HG03354 (cell line): Measurements from ENCODE around the gene ATCAY.

ENCODE experiments used
- ATAC-seq: cut with Tn5 transposase; IDR thresholded peaks from one replicate; pipeline ENCODE4 v1.9.1; 2021; ENCODE audit warnings: mild to moderate bottlenecking; ENCODE audit not compliant: unreplicated experiment, poor library complexity, severe bottlenecking

Gene ATCAY

GRCh38 chr19:3880471-3881271 lies at the start of gene ATCAY:
ATCAY (plus strand) TSS chr19:3880685; CDS start chr19:3885768, 5,083 bp downstream.
- ATAC-seq = no peak

DNA sequence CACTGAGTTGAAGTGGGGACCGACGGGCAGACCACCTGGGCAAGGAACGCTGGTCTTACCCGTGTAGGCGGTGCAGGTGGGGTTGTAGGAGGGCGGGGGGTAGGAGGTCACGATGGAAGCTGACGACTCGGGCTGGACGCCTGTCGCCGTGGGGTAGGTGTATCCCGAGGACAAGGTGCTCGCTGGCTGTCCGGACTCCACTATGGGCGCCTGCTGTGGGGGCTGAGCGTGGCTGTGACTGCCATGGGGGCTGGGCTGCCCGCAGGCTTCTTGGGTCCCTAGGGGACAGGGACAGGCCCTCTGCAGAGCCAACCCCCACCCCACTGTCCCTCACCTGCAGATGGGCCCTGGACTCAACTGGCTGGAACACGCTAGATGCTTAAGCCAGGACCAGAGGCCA lies 48.9 kb upstream of the ATCAY start:
- ATAC-seq = no peak

- ATAC-seq = no peak
Observed at GRCh38 chr19:3832001-3832400, 48.5 kb upstream of the ATCAY start.

DNA sequence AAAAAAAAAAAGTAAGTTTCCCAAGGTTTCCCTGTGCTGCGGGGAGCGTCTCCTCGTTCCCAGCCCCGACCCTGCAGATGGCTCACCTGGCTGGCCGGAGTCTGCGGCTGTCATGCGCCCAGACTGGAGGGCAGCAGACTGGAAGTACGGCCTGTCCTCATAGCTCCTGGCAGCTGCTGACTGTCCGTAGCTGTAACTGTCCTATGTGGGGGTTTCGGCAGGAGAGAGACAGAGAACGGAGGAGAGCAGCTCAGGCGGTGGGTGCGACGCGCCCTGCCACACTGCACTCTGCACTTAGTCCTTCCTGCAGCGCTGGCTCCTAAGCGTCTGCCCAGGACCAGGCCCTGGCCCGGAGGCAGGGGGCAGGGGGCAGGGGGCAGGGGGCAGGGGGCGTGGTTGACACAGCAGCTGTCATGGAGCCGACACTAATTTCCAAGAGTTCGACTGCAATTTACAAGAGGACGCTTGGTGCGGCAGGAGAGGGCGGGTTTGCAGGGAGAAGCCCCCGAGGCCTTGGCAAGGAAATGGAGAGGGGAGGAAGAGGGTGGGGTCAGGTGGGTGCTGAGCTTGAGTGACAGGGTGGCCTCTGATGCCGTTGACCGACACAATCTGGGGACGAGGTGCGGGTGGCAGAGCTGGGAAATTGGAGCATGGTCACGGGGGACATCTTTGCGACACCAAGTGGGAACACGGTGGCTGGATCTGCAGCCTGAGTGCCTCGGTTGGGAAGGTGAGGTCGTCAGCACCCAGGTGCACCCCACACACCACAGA lies 46.7 kb upstream of the ATCAY start:
- no peak for ATAC-seq

- no peak for ATAC-seq
Observed at GRCh38 chr19:3834349-3835054, 46.0 kb upstream of the ATCAY start.

DNA sequence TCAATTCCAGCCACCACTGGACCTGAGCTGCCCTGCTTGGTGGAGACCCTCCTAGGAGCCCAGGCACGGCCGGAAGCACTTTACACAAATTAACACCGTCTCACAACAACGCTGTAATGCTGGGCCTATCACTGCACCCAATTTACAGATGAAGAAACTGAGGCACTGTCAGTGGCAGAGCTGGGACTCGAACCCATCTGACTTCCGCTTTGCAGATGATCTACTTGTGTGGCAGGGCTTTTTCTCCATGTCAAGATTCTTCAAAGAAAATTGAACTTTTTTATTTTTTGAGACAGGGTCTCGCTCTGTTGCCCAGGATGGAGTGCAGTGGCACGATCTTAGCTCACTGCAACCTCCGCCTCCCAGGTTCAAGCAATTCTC lies 45.4 kb upstream of the ATCAY start:
- ATAC-seq = no peak

GRCh38 chr19:3836887-3837286 lies 43.6 kb upstream of the ATCAY start:
- ATAC-seq = no peak

DNA sequence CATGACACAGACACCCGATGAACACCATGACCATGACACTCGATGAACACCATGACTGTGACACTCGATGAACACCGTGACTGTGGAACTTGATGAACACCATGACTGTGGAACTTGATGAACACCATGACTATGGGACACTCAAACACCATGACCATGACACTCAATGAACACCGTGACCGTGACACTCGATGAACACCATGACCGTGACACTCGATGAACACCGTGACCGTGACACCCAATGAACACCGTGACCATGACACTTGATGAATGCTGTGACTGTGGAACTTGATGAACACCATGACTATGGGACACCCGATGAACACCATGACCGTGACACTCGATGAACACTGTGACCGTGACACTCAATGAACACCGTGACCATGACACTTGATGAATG lies 43.2 kb upstream of the ATCAY start:
- ATAC-seq = no peak

DNA sequence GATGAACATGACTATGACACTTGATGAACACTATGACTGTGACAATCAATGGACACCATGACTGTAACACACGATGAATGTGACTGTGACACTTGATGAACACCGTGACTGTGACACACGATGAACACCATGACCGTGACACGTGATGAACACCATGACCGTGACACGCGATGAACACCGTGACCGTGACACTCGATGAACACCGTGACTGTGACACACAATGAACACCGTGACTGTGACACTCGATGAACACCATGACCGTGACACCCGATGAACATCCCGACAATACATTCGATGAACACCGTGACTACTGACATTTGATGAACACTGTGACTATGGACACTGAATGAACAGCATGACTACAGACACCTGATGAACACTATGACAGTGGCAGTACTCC lies 42.6 kb upstream of the ATCAY start:
- ATAC-seq = no peak

DNA sequence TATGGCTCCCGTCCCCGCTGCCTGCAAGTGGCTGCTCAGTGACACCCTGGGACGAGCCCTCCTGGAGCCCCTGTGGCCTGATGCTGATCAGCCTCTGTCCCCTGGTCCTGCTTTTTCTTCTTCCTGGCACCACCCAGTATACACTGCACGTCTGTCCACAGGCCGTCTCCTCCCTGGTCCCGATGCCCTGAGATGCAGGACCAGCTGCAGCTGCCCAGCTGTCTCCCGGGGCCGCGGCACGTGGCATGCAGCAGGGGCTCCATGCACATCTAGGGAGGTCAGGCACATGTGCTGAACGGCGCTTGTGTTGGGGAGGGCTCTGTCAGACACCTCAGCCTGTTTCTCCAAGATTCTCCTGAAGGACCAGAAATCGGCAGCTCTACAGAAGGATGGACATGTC lies 41.8 kb upstream of the ATCAY start:
- ATAC-seq = no peak

DNA sequence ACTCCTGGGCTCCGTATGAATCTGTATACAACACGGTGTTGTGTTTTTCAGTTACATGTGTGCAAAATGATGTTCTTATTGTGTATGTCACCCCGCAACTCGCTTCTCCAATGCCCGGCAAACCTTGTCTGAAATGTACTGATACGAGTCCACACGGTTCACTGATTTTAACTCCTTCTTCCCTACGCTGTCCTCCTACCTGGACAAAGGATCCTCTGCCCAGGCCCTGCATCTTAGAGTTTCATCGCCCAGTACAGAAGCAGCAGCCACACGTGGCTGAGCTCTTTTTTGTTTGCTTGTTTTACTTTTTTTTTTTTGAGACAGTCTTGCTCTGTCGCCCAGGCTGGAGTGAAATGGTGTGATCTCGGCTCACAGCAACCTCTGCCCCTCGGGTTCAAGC lies 40.5 kb upstream of the ATCAY start:
- no peak for ATAC-seq

DNA sequence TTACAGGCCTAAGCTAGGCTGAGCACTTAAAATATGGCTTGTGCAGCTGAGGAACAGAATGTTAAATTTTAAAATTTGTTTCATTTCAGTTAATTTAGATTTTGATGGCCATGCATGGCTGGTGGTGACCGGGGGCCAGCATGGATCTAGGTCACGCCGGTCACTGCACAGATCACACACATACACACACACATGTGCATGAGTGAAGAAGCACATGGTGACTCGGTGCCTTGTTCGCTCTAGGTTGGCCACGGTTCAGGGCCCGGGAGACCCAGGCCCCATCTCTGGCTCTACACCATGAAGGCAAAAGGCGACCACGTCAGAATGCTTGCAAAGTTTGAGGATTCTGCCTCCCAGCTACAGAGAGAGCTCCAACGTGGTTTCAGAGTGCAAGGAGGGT lies 39.7 kb upstream of the ATCAY start:
- ATAC-seq = no peak

- ATAC-seq = no peak
Observed at GRCh38 chr19:3842948-3843347, 37.5 kb upstream of the ATCAY start.

DNA sequence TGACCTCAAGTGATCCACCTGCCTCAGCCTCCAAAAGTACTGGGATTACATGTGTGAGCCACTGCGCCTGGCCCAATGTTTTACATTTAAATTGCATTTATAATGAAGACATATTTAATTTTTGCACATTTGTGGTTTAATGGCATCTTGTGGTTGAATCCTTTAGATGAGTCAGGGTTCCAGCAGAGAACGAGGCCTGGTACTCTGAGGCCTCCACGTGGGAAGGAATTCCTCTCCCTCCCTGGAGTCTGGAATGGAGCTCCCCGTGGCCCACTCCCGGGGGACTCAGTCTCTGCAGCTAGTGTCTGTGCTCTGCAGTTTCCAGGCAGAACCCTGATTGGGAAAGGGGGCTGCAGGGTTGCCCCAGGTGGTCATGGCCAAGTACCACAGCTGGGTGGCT lies 35.9 kb upstream of the ATCAY start:
- ATAC-seq = no peak

DNA sequence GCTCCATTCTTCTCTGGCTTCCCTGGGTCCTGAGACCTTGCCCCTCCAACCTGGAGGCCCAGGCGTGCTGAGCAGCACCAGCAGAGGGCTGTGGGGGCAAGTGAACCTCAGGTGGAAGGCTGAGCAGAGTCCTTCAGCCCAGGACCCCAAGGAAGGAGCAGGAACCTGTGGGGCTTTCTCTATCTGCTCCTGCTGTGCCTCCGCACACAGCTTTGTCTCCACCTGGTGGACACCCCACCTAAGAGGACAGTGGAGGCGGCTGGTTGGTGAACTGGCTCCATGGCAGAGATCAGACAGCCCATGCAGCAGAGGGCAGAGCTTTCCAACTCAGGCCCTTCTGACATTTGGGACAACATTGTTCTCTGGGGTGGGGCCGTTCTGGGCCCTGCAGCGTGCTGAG lies 31.4 kb upstream of the ATCAY start:
- no peak for ATAC-seq

- ATAC-seq = no peak
Observed at GRCh38 chr19:3849787-3850186, 30.7 kb upstream of the ATCAY start.

DNA sequence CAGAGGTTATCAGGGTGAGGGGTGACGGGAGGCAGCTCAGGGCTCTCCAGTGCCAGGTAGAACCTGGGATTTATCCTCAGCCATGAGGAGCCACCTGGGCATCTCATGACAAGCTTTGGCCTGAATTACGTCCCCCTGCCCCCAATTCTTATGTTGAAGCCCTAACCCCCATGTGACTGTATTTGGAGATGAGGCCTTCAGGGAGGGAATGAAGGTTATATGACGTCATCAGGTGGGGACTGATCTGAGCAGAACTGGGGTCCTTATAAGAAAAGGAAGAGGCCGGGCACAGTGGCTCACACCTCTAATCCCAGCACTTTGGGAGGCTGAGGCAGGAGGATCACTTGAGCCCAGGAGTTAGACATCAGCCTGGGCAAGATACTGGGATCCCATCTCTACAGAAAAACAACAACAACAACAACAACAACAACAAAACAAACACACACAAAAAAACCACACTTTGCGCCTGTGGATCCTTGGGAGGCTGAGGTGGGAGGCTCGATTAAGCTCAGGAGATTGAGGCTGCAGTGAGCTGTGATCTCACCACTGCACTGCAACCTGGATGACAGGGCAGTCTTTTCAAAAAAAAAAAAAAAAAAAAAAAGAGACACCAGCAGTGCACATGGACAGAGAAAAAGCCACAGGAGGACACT lies 30.0 kb upstream of the ATCAY start:
- no peak for ATAC-seq

DNA sequence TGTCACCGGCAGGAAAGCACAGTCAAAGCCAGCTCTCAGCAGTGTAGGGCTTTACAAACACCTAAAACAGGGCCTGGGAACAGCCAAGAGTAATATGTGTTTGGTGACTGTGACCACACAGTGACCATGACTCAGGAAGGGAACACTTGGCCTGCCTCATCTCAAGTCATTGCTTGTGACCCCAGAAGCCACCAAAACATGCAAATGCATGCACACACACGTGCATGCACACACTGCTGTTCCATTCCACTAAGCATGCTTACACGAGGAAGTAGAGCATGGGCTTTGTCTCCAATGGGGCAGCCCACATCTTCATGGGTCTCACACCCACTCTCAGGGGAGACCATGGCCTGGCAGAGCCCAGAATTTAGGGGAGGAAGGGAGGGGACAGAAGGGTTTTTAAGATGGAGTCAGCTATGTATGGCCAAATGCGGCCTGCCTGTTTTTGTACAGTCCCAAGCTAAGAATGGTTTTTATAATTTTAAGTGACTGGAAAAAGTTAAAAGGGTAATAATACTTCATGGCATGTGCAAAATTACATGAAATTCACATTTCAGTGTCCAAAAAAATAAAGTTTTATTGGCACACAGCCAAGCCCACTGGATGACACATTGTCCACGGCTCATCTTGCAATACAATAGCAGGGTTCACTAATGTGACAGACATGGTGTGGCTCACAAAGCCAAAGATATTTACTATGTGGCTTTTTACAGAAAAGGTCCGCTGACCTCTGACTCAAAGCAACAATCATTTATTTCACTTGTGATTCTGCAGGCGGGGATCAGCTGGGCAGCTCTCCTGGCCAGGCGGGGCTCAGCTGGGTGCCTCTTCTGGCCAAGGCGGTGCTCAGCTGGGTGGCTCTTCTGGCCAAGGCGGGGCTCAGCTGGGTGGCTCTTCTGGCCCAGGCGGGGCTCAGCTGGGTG lies 29.0 kb upstream of the ATCAY start:
- no peak for ATAC-seq

DNA sequence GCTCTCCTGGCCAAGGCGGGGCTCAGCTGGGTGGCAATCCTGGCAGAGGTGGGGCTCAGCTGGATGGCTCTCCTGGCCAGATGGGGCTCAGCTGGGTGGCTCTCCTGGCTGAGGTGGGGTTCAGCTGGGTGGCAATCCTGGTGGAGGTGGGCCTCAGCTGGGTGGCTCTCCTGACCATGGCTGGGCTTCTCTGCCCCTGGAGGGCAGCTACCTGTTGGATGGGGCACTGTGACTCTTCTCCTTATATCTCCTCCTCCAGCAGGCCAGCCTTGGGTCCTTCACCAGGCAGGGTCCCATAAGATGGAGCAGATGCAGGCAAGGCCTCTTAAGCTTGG lies 28.3 kb upstream of the ATCAY start:
- no peak for ATAC-seq
